ENCODE data around the gene CYS1.

- TF ChIP-seq POLR2A (IDR thresholded peaks at IDR 0.05; ENCODE audit: low read depth, low read length) (no peak), CTCF (IDR thresholded peaks at IDR 0.05; ENCODE audit: extremely low read depth in 1 of 2, insufficient read depth in 1 of 2, low read depth in 1 of 2, low read length in 2 of 2) (no peak), EZH2 (IDR thresholded peaks at IDR 0.05; ENCODE audit: borderline replicate concordance, low read depth, low read length, severe bottlenecking) (no peak), MAX (IDR thresholded peaks at IDR 0.05; ENCODE audit: insufficient read depth, insufficient read length) (no peak)
These were observed 5.5 kb upstream of the CYS1 start for GRCh38 chr2:10085668-10086059.

All from endothelial cell of umbilical vein (primary cell).